ENCODE data around the gene FGF12. TPM values are rescaled to one million over a fixed set of nuclear protein-coding genes. Genes with fewer than 3 reads are reported as not detected.

Gene FGF12
- polyA plus RNA-seq, 1 of the 3 experiments (the other 2 are of a cell fraction) = 0.30 TPM

- CTCF ChIA-PET = no interaction called here
- DNase-seq = no peak
- no peaks in the 10 kb centered on the region for H4K20me1 ChIP-seq (ENCODE audit: insufficient read depth)
- no peaks in the 10 kb centered on the region for H3K4me1 ChIP-seq (ENCODE audit: control insufficient read depth in 1 of 2, insufficient read depth in 2 of 2, low read depth in 1 of 2, low read length in 1 of 2)
- H3K27ac ChIP-seq (ENCODE audit: low read depth in 2 of 2, low read length in 1 of 2) = no peak overlapping the region
- TF ChIP-seq REST (IDR thresholded peaks at IDR 0.05; ENCODE audit: low read depth, low read length) = no peak
- TF ChIP-seq POLR2AphosphoS5 (IDR thresholded peaks at IDR 0.05; ENCODE audit: low read depth, low read length) = no peak
- TF ChIP-seq IRF3 (IDR thresholded peaks at IDR 0.05; ENCODE audit: low read depth, low read length) = no peak
- TF ChIP-seq TEAD4 (IDR thresholded peaks at IDR 0.05; ENCODE audit: borderline replicate concordance, insufficient read depth) = no peak
- no peak for TF ChIP-seq MXI1 (IDR thresholded peaks at IDR 0.05; ENCODE audit: low read depth, low read length)
- H3K9ac ChIP-seq = no peak overlapping the region
- POLR2A ChIA-PET = no interaction called here
- no peaks in the 10 kb centered on the region; the same call in 1 of the 2 replicates for H3K27me3 ChIP-seq (ENCODE audit: insufficient read depth)
- H3K79me2 ChIP-seq (ENCODE audit: insufficient read depth) = no peaks in the 10 kb centered on the region
- no peak overlapping the region for H3K4me2 ChIP-seq
- H3K9me3 ChIP-seq = no peaks in the 10 kb centered on the region
- 11% methylated on average over 2 of the region's 2 CpGs for WGBS (ENCODE audit: low lambda C conversion rate)
- no peaks in the 10 kb centered on the region for H3K9me2 ChIP-seq
- H3K4me3 ChIP-seq (ENCODE audit: low read depth in 2 of 2, low read length in 1 of 2) = no peak overlapping the region
- H3K36me3 ChIP-seq (replicated peaks in 1 of 2; ENCODE audit: control insufficient read depth in 1 of 2, insufficient read depth in 2 of 2, low read length in 1 of 2) = no peaks in the 10 kb centered on the region
- no peak overlapping the region for H2AFZ ChIP-seq (ENCODE audit: low read depth)
- H3F3A ChIP-seq (replicated peaks; ENCODE audit: insufficient read depth) = no peaks in the 10 kb centered on the region
These were observed 23.8 kb upstream of the FGF12 start for GRCh38 chr3:192751148-192751547.

- Histone ChIP-seq H3K4me1 (ENCODE audit: control insufficient read depth in 1 of 2, insufficient read depth in 2 of 2, low read depth in 1 of 2, low read length in 1 of 2) (no peaks in the 10 kb centered on the region), H3K9me3 (no peaks in the 10 kb centered on the region), H3K9me2 (no peaks in the 10 kb centered on the region), H3K36me3 (replicated peaks in 1 of 2; ENCODE audit: control insufficient read depth in 1 of 2, insufficient read depth in 2 of 2, low read length in 1 of 2) (no peaks in the 10 kb centered on the region), H2AFZ (ENCODE audit: low read depth) (no peak overlapping the region), H3K27me3 (ENCODE audit: insufficient read depth) (no peaks in the 10 kb centered on the region; the same call in 1 of the 2 replicates), H3K27ac (ENCODE audit: low read depth in 2 of 2, low read length in 1 of 2) (no peak overlapping the region), H3K79me2 (ENCODE audit: insufficient read depth) (no peaks in the 10 kb centered on the region), H3F3A (replicated peaks; ENCODE audit: insufficient read depth) (no peaks in the 10 kb centered on the region), H3K4me2 (no peak overlapping the region), H3K4me3 (ENCODE audit: low read depth in 2 of 2, low read length in 1 of 2) (no peak overlapping the region), H3K9ac (no peak overlapping the region), H4K20me1 (ENCODE audit: insufficient read depth) (no peaks in the 10 kb centered on the region)
- TF ChIP-seq POLR2AphosphoS5 (IDR thresholded peaks at IDR 0.05; ENCODE audit: low read depth, low read length) (no peak), NRF1 (IDR thresholded peaks at IDR 0.05; ENCODE audit: low read depth, low read length) (no peak), FOSL2 (IDR thresholded peaks at IDR 0.05; ENCODE audit: borderline replicate concordance, low read depth) (no peak), GATA2 (CRISPR knock-in tag; IDR thresholded peaks at IDR 0.05) (no peak), EP300 (IDR thresholded peaks at IDR 0.05; ENCODE audit: borderline replicate concordance in 1 of 2, low read depth in 1 of 2, low read length in 1 of 2) (no peak)
- CTCF ChIA-PET = interaction anchor here (0.6 kb wide), 1 partner anchor 290 kb away, joined by 3 read pairs; no protein-coding TSS in a partner anchor
- POLR2A ChIA-PET = no interaction called here
- DNase-seq = no peak
- 18% methylated on average over 5 of the region's 5 CpGs for WGBS (ENCODE audit: low lambda C conversion rate)
These were observed 22.9 kb upstream of the FGF12 start for GRCh38 chr3:192750201-192750600.
